Liver (tissue), 9 donors: Measurements from ENCODE around the gene UBR2. TPM values are rescaled to one million over a fixed set of nuclear protein-coding genes. Genes with fewer than 3 reads are reported as not detected.

Experiments
- DNase-seq: peaks from one replicate; pipeline ENCODE4 v3.0.0-alpha.2; 2017; ENCODE audit warnings: low spot score
- H3K27ac ChIP-seq, 2 donors: one replicate each; pipeline ENCODE4 v1.7.0; 2013; ENCODE audit warnings: inconsistent platforms in 2 of 2, low read length in 2 of 2, control low read depth in 1 of 2, low read depth in 1 of 2, mild to moderate bottlenecking in 1 of 2
- H3K27me3 ChIP-seq, 4 donors: one replicate each; pipeline versions ENCODE4 v1.6.1 to v1.7.0; 2013; ENCODE audit warnings: low read length in 3 of 4, inconsistent platforms in 1 of 4, mild to moderate bottlenecking in 1 of 4, moderate library complexity in 1 of 4; ENCODE audit not compliant: control insufficient read depth in 4 of 4, insufficient read depth in 4 of 4
- H3K36me3 ChIP-seq, 4 donors: one replicate each; pipeline versions ENCODE4 v1.6.1 to v1.7.0; 2013; ENCODE audit warnings: low read length in 3 of 4, mild to moderate bottlenecking in 3 of 4, low read depth in 1 of 4, moderate library complexity in 1 of 4; ENCODE audit not compliant: control insufficient read depth in 4 of 4, insufficient read depth in 3 of 4
- H3K4me1 ChIP-seq, 4 donors: one replicate each; pipeline versions ENCODE4 v1.6.1 to v1.7.0; 2013; ENCODE audit warnings: low read length in 3 of 4, mild to moderate bottlenecking in 3 of 4, moderate library complexity in 1 of 4; ENCODE audit not compliant: control insufficient read depth in 4 of 4, insufficient read depth in 4 of 4
- H3K4me3 ChIP-seq, 3 donors: one replicate each; pipeline versions ENCODE4 v1.6.1 to v1.7.0; 2013; ENCODE audit warnings: low read length in 3 of 3, control low read depth in 1 of 3, low read depth in 1 of 3, mild to moderate bottlenecking in 1 of 3
- H3K9ac ChIP-seq, 2 donors: one replicate each; pipeline ENCODE4 v1.7.0; 2013; ENCODE audit warnings: low read length in 2 of 2, mild to moderate bottlenecking in 2 of 2, moderate library complexity in 2 of 2, control low read depth in 1 of 2, low read depth in 1 of 2
- H3K9me3 ChIP-seq, 4 donors: one replicate each; pipeline versions ENCODE4 v1.6.1 to v1.7.0; 2013; ENCODE audit warnings: low read length in 3 of 4; ENCODE audit not compliant: control insufficient read depth in 4 of 4
- EGR1 ChIP-seq, 2 donors: IDR thresholded peaks; 2 replicates each; pipeline ENCODE4 v1.6.1; 2016 to 2018; ENCODE audit warnings: antibody characterized with exemption in 2 of 2, low read depth in 2 of 2
- FOXA1 ChIP-seq: IDR thresholded peaks from 2 replicates; pipeline ENCODE4 v1.6.1; 2016; ENCODE audit warnings: antibody characterized with exemption
- FOXA2 ChIP-seq: IDR thresholded peaks from 2 replicates; pipeline ENCODE4 v1.6.1; 2016; ENCODE audit warnings: antibody characterized with exemption
- HNF4G ChIP-seq: IDR thresholded peaks from 2 replicates; pipeline ENCODE4 v1.6.1; 2016; ENCODE audit warnings: antibody characterized with exemption
- JUND ChIP-seq, 2 donors: IDR thresholded peaks; 2 replicates each; pipeline ENCODE4 v1.6.1; 2016; ENCODE audit warnings: antibody characterized with exemption in 2 of 2
- NR2F2 ChIP-seq: IDR thresholded peaks from 2 replicates; pipeline ENCODE4 v1.6.1; 2016; ENCODE audit warnings: antibody characterized with exemption
- RAD21 ChIP-seq, 2 donors: IDR thresholded peaks; 2 replicates each; pipeline ENCODE4 v1.6.1; 2016; ENCODE audit warnings: antibody characterized with exemption in 2 of 2, mild to moderate bottlenecking in 2 of 2
- RXRA ChIP-seq, 2 donors: IDR thresholded peaks; 2 replicates each; pipeline ENCODE4 v1.6.1; 2017 to 2018; ENCODE audit warnings: antibody characterized with exemption in 2 of 2, mild to moderate bottlenecking in 1 of 2
- YY1 ChIP-seq: IDR thresholded peaks from 2 replicates; pipeline ENCODE4 v1.6.1; 2016; ENCODE audit warnings: antibody characterized with exemption, mild to moderate bottlenecking
- WGBS: extraction: QIAGEN DNeasy Blood & Tissue Kit; methylation state at CpG from one replicate; pipeline ENCODE4 v1.1.7; 2013; 5-methylcytosine and 5-hydroxymethylcytosine counted together
- polyA plus RNA-seq, 2 donors: library from polyadenylated mRNA; stranded (reverse) in 1 of 2; unstranded in 1 of 2; fragments of 200-250 nt in 1 of 2; fragments of >200 nt in 1 of 2; fragmentation: Nextera tagmentation in 1 of 2; extraction: Ambion mirVana in 1 of 2; gene quantifications; one replicate each; pipeline versions ENCODE4 v1.2.1 to v1.2.3, GENCODE V29; 2013 to 2015
- total RNA-seq, 2 donors: library from RNA; depleted of rRNA; stranded (reverse); fragments of >200 nt; gene quantifications; one replicate each; pipeline ENCODE4 v1.2.3, GENCODE V29; 2014
- TF ChIP-seq, protein P1 (sequence below): IDR thresholded peaks from 2 replicates; pipeline ENCODE4 v1.6.1; 2016; ENCODE audit warnings: antibody characterized with exemption
- TF ChIP-seq, protein P2 (sequence below): IDR thresholded peaks from 2 replicates; pipeline ENCODE4 v1.6.1; 2016; ENCODE audit warnings: antibody characterized with exemption, mild to moderate bottlenecking
- TF ChIP-seq, protein P3 (sequence below): fragments of 150-350 bp; IDR thresholded peaks from 2 replicates; pipeline ENCODE4 v1.5.1; 2017; ENCODE audit warnings: improper control_type of control experiment, low read depth, low read length; ENCODE audit not compliant: missing input control
- TF ChIP-seq, protein P4 (sequence below): IDR thresholded peaks from 2 replicates; pipeline ENCODE4 v1.6.1; 2016; ENCODE audit warnings: antibody characterized with exemption
- TF ChIP-seq, protein P5 (sequence below): IDR thresholded peaks from 2 replicates; pipeline ENCODE4 v1.6.1; 2016; ENCODE audit warnings: antibody characterized with exemption
- donor health status: healthy.
- donor health status: healthy.
- donor health status: healthy.
- donor health status: healthy.
- donor health status: healthy.

The UBR2 gene
- total and polyA plus RNA-seq, 4 donors, result 6.3 to 32.9 (median 19.3) TPM

DNA sequence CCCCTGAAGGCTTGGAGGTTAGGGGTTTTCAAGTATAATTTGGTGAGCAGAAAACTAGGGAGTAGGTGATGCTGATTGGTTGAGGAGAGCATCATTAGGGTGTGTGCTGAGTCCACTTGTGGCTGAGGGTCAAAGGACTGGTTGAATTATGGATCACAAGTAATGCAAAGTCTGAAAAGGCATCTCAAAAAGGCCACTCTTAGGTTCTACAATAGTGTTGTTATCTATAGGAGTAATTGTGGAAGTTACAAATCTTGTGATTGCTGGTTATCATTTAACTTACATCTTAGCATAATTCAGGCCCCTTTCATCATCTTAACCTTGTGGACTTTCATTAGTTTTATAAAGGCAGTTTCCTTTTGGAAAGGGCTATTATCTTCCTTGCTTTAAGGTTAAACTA lies 60.8 kb downstream of the UBR2 start (continued):
- TF ChIP-seq, protein P1, sequence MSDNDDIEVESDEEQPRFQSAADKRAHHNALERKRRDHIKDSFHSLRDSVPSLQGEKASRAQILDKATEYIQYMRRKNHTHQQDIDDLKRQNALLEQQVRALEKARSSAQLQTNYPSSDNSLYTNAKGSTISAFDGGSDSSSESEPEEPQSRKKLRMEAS, result no peak

DNA sequence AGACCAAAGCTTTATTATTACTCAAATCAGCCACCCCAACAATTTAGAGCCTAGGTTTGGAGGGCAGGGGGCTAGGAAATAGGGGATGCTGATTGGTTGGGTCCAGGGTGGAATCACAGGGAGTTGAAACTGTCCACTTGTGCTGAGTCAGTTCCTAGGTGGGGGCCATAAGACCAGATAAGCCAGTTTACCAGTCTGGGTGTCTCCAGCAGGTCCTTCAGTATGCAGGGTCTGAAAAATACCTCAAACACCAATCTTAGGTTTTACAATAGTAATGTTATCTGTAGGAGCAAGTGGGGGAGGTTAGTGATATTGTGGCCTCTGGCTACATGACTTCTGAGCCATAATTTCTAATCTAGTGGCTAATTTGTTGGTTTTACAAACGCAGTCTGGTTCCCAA lies 63.2 kb downstream of the UBR2 start:
- Histone ChIP-seq H3K4me1 (no peaks in the 10 kb centered on the region), H3K9ac (no peak overlapping the region), H3K27ac (no peak overlapping the region), H3K27me3 (no peaks in the 10 kb centered on the region), H3K4me3 (no peak overlapping the region), H3K9me3 (no peaks in the 10 kb centered on the region), H3K36me3 (peaks cover 7 to 27% (median 13%) of the 10 kb centered on the region in 4 donors)
- DNase-seq, result no peak
- WGBS, result 95% methylated on average over 1 of the region's 1 CpG
- TF ChIP-seq FOXA1 (no peak), JUND (IDR thresholded peaks at IDR 0.05) (no peak)
- TF ChIP-seq, protein P2, sequence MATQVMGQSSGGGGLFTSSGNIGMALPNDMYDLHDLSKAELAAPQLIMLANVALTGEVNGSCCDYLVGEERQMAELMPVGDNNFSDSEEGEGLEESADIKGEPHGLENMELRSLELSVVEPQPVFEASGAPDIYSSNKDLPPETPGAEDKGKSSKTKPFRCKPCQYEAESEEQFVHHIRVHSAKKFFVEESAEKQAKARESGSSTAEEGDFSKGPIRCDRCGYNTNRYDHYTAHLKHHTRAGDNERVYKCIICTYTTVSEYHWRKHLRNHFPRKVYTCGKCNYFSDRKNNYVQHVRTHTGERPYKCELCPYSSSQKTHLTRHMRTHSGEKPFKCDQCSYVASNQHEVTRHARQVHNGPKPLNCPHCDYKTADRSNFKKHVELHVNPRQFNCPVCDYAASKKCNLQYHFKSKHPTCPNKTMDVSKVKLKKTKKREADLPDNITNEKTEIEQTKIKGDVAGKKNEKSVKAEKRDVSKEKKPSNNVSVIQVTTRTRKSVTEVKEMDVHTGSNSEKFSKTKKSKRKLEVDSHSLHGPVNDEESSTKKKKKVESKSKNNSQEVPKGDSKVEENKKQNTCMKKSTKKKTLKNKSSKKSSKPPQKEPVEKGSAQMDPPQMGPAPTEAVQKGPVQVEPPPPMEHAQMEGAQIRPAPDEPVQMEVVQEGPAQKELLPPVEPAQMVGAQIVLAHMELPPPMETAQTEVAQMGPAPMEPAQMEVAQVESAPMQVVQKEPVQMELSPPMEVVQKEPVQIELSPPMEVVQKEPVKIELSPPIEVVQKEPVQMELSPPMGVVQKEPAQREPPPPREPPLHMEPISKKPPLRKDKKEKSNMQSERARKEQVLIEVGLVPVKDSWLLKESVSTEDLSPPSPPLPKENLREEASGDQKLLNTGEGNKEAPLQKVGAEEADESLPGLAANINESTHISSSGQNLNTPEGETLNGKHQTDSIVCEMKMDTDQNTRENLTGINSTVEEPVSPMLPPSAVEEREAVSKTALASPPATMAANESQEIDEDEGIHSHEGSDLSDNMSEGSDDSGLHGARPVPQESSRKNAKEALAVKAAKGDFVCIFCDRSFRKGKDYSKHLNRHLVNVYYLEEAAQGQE, result no peak

DNA sequence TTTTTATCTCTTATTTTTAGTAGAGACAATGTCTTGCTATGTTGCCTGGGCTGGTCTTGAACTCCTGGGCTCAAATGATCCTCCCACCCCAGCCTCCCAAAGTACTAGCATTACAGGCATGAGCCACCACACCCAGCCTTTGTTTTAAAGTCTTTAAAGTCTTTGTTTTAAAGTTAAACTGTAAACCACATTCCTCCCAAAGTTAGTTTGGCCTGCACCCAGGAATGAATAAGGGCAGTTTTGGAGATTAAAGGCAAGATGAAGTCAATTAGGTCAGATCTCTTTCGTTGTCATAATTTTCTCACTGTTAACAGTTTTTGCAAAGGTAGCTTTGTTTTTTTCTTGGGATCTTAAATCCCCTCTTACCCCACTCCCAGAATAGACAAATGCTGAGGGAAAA lies 63.8 kb downstream of the UBR2 start:
- Histone ChIP-seq H3K9me3 (no peaks in the 10 kb centered on the region), H3K4me3 (no peak overlapping the region), H3K9ac (no peak overlapping the region), H3K4me1 (no peaks in the 10 kb centered on the region), H3K36me3 (peaks cover 8 to 30% (median 18%) of the 10 kb centered on the region in 4 donors), H3K27ac (no peak overlapping the region), H3K27me3 (no peaks in the 10 kb centered on the region)
- no peak for DNase-seq
- WGBS, result 84% methylated on average over 1 of the region's 1 CpG
- no peak for TF ChIP-seq JUND (IDR thresholded peaks at IDR 0.05)
- TF ChIP-seq, protein P3, sequence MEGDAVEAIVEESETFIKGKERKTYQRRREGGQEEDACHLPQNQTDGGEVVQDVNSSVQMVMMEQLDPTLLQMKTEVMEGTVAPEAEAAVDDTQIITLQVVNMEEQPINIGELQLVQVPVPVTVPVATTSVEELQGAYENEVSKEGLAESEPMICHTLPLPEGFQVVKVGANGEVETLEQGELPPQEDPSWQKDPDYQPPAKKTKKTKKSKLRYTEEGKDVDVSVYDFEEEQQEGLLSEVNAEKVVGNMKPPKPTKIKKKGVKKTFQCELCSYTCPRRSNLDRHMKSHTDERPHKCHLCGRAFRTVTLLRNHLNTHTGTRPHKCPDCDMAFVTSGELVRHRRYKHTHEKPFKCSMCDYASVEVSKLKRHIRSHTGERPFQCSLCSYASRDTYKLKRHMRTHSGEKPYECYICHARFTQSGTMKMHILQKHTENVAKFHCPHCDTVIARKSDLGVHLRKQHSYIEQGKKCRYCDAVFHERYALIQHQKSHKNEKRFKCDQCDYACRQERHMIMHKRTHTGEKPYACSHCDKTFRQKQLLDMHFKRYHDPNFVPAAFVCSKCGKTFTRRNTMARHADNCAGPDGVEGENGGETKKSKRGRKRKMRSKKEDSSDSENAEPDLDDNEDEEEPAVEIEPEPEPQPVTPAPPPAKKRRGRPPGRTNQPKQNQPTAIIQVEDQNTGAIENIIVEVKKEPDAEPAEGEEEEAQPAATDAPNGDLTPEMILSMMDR, result no peak
- no peak for TF ChIP-seq RXRA (IDR thresholded peaks at IDR 0.05)
- TF ChIP-seq HNF4G, result no peak
- TF ChIP-seq, protein P4, sequence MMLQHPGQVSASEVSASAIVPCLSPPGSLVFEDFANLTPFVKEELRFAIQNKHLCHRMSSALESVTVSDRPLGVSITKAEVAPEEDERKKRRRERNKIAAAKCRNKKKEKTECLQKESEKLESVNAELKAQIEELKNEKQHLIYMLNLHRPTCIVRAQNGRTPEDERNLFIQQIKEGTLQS, result no peak
- TF ChIP-seq, protein P5, sequence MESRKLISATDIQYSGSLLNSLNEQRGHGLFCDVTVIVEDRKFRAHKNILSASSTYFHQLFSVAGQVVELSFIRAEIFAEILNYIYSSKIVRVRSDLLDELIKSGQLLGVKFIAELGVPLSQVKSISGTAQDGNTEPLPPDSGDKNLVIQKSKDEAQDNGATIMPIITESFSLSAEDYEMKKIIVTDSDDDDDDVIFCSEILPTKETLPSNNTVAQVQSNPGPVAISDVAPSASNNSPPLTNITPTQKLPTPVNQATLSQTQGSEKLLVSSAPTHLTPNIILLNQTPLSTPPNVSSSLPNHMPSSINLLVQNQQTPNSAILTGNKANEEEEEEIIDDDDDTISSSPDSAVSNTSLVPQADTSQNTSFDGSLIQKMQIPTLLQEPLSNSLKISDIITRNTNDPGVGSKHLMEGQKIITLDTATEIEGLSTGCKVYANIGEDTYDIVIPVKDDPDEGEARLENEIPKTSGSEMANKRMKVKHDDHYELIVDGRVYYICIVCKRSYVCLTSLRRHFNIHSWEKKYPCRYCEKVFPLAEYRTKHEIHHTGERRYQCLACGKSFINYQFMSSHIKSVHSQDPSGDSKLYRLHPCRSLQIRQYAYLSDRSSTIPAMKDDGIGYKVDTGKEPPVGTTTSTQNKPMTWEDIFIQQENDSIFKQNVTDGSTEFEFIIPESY, result no peak
- TF ChIP-seq, protein P2, result no peak
- no peak for TF ChIP-seq RAD21 (IDR thresholded peaks at IDR 0.05)
- TF ChIP-seq NR2F2, result no peak
- TF ChIP-seq, protein P1, result no peak
- no peak for TF ChIP-seq YY1
- TF ChIP-seq FOXA2, result no peak
- TF ChIP-seq EGR1 (IDR thresholded peaks at IDR 0.05; ENCODE audit: low read depth in 2 of 2), result no peak
